ENCODE results near the gene SLC27A5. TPM values are rescaled to one million over a fixed set of nuclear protein-coding genes. Genes with fewer than 3 reads are reported as not detected.
"Not testable (repeated sequence)": the region's sequence is repeated elsewhere in the genome, so short reads cannot be mapped to it uniquely, and the experiment has no call there.

The SLC27A5 gene
- total and polyA plus RNA-seq, 7 experiments from 2014 or later, result 5.9 to 26.9 (median 13.5) TPM

DNA sequence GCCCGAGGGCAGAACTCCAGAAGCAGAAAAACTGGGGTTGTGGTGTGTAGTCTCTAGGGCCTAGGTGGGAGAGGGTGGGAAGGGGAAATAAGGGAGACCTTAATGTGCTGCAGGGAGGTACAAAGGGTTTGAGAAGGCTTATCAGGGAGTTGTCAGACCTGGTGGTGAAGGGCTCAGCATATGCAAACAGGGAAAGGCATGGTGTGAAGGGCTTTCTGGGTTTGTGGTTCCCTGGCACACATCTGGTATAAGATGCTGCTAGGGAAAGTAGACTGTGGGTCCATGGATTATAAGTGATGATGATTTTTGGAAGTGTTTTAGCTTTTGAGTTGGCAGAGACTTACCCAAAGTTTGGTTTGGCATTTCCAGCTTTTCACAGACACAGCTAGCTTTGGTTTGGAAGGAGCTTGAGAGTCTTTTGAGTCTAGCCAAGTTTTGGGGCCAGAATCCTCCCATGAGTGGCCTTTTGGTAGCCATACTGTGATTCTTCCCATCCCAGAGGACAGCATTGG lies 34.3 kb upstream of the SLC27A5 start:
- ChIA-PET CTCF (no interaction called here), POLR2A (interaction anchor here (0.9 to 4.4 kb wide), 7 partner anchors 8 to 363 kb away, joined by 3 to 85 read pairs (median 10); partner anchors contain the start of genes CHMP2A, UBE2M, ZBTB45 and ZNF274)
- H3K27me3 ChIP-seq (ENCODE audit: control insufficient read depth in 2 of 2, insufficient read depth in 2 of 2, low read length in 2 of 2), result no peaks in the 10 kb centered on the region
- intact Hi-C loops (cut with micrococcal nuclease), result no loop called here
- peak overlapping the region; percentile 81 for H3K27ac ChIP-seq (ENCODE audit: low read depth, low read length)
- no peak for DNase-seq
- H3K4me1 Mint-ChIP-seq, result peaks cover 28 to 43% (median 34%) of the 10 kb centered on the region in 7 donors
- no peaks in the 10 kb centered on the region for H3K9me3 ChIP-seq (ENCODE audit: control insufficient read depth in 2 of 3, low read length in 3 of 3)
- H3K9me3 Mint-ChIP-seq, result peaks cover 0 to 17% (median 0%) of the 10 kb centered on the region in 11 donors
- peaks cover 0 to 63% (median 36%) of the 10 kb centered on the region in 3 experiments for H3K36me3 ChIP-seq (ENCODE audit: control insufficient read depth in 2 of 3, insufficient read depth in 3 of 3, low read length in 3 of 3)
- H3K27ac Mint-ChIP-seq, result peak overlapping the region; percentile 84 to 94 (median 91)
- H3K4me3 Mint-ChIP-seq, result peak overlapping the region; percentile 85 to 98 (median 92)
- peak overlapping the region; percentile 73 for H3K4me3 ChIP-seq (ENCODE audit: low read length)
- peaks cover 0 to 20% (median 0%) of the 10 kb centered on the region in 5 donors for H3K27me3 Mint-ChIP-seq
- peaks cover 16% of the 10 kb centered on the region in 2 donors for H3K4me1 ChIP-seq (ENCODE audit: control insufficient read depth in 2 of 2, insufficient read depth in 2 of 2, low read length in 2 of 2)
- H3K36me3 Mint-ChIP-seq, result peaks cover 0 to 37% (median 15%) of the 10 kb centered on the region in 5 donors
- no peak for ATAC-seq

DNA sequence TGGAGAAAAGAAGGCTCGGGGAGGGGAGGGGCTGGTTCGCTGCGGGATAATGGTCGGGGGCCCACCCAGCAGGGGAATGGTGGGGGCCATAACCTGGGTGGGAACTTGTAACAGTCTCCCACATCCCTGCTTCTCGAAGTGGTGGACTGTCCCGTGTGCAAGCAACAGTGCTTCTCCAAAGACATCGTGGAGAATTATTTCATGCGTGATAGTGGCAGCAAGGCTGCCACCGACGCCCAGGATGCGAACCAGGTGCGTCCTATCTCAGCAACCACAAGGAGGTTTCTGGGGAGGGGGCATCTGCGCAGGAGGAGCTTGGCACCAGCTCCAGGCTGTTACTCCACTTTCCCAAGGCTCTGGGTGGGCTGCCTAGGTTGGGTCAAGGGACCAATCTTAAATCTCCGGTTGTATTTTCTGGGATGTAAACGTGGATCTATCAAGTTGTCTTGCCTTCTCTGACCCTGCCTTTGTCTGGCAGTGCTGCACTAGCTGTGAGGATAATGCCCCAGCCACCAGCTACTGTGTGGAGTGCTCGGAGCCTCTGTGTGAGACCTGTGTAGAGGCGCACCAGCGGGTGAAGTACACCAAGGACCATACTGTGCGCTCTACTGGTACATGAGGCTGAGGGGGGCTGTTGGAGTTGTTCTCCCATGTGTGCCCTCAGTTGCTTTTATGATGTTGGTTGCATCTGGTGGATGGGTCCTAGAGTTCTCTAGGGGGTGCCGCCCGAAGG lies 33.7 kb upstream of the SLC27A5 start:
- H3K36me3 ChIP-seq (ENCODE audit: control insufficient read depth in 2 of 3, insufficient read depth in 3 of 3, low read length in 3 of 3), result peaks cover 0 to 57% (median 32%) of the 10 kb centered on the region in 3 experiments
- ATAC-seq, result no peak
- peaks cover 16% of the 10 kb centered on the region in 2 donors for H3K4me1 ChIP-seq (ENCODE audit: control insufficient read depth in 2 of 2, insufficient read depth in 2 of 2, low read length in 2 of 2)
- H3K9me3 Mint-ChIP-seq, result peaks cover 0 to 16% (median 0%) of the 10 kb centered on the region in 11 donors
- no peak for DNase-seq
- peak overlapping the region; percentile 81 for H3K27ac ChIP-seq (ENCODE audit: low read depth, low read length)
- POLR2A ChIA-PET, result interaction anchor here (0.9 to 4.4 kb wide), 8 partner anchors 9 to 362 kb away, joined by 3 to 85 read pairs (median 9); partner anchors contain the start of genes CHMP2A, UBE2M, ZBTB45 and ZNF274
- peak overlapping the region; percentile 73 for H3K4me3 ChIP-seq (ENCODE audit: low read length)
- peak overlapping the region; percentile 85 to 98 (median 92) for H3K4me3 Mint-ChIP-seq
- intact Hi-C loops (cut with micrococcal nuclease), result no loop called here
- H3K9me3 ChIP-seq (ENCODE audit: control insufficient read depth in 2 of 3, low read length in 3 of 3), result no peaks in the 10 kb centered on the region
- no peaks in the 10 kb centered on the region for H3K27me3 ChIP-seq (ENCODE audit: control insufficient read depth in 2 of 2, insufficient read depth in 2 of 2, low read length in 2 of 2)
- peaks cover 0 to 21% (median 0%) of the 10 kb centered on the region in 5 donors for H3K27me3 Mint-ChIP-seq
- peak overlapping the region; percentile 84 to 94 (median 91) for H3K27ac Mint-ChIP-seq
- peaks cover 0 to 35% (median 15%) of the 10 kb centered on the region in 5 donors for H3K36me3 Mint-ChIP-seq
- CTCF ChIA-PET, result no interaction called here
- peaks cover 28 to 43% (median 34%) of the 10 kb centered on the region in 7 donors for H3K4me1 Mint-ChIP-seq

DNA sequence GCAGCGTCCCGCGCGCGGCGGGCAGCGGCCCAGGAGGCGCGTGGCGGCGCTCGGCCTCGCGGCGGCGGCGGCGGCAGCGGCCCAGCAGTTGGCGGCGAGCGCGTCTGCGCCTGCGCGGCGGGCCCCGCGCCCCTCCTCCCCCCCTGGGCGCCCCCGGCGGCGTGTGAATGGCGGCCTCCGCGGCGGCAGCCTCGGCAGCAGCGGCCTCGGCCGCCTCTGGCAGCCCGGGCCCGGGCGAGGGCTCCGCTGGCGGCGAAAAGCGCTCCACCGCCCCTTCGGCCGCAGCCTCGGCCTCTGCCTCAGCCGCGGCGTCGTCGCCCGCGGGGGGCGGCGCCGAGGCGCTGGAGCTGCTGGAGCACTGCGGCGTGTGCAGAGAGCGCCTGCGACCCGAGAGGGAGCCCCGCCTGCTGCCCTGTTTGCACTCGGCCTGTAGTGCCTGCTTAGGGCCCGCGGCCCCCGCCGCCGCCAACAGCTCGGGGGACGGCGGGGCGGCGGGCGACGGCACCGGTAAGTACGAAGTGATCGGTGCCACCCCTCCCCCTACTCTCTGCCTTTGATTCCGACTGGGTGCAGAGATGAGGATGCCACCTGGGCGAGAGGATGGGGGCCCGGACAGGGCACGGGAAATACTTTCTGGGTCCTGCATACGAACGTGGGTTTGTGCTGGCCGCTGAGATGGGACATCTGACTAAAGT lies 32.9 kb upstream of the SLC27A5 start:
- Mint-ChIP-seq H3K4me3 (peak overlapping the region; percentile 90 to 99 (median 96)), H3K9me3 (peaks cover 0 to 16% (median 0%) of the 10 kb centered on the region in 11 donors), H3K27ac (peak overlapping the region; percentile 90 to 100 (median 99)), H3K36me3 (peaks cover 0 to 30% (median 15%) of the 10 kb centered on the region in 5 donors), H3K27me3 (peaks cover 0 to 27% (median 0%) of the 10 kb centered on the region in 5 donors), H3K4me1 (peaks cover 28 to 43% (median 34%) of the 10 kb centered on the region in 7 donors)
- peak overlapping the region; percentile 81 for H3K27ac ChIP-seq (ENCODE audit: low read depth, low read length)
- intact Hi-C loops (cut with micrococcal nuclease), result loop anchor here (1.0 kb wide), 9 partner anchors 11 to 266 kb away; partner anchors contain the start of genes CHMP2A (in 2 of the 2), MZF1 (in 2 of the 2), ZBTB45 (in 2 of the 2) and ZNF446 (in 2 of the 2)
- H3K4me1 ChIP-seq (ENCODE audit: control insufficient read depth in 2 of 2, insufficient read depth in 2 of 2, low read length in 2 of 2), result peaks cover 16% of the 10 kb centered on the region in 2 donors
- DNase-seq, result peak in 1 of 9 donors; percentile 42
- CTCF ChIA-PET, result no interaction called here
- peak; percentile 56 for ATAC-seq
- H3K4me3 ChIP-seq (ENCODE audit: low read length), result peak overlapping the region; percentile 73
- H3K9me3 ChIP-seq (ENCODE audit: control insufficient read depth in 2 of 3, low read length in 3 of 3), result no peaks in the 10 kb centered on the region
- no peaks in the 10 kb centered on the region for H3K27me3 ChIP-seq (ENCODE audit: control insufficient read depth in 2 of 2, insufficient read depth in 2 of 2, low read length in 2 of 2)
- POLR2A ChIA-PET, result interaction anchor here (0.8 to 4.4 kb wide), 12 partner anchors 10 to 863 kb away, joined by 3 to 85 read pairs (median 6); partner anchors contain the start of genes CHMP2A, MZF1, ZBTB45 and ZNF551
- H3K36me3 ChIP-seq (ENCODE audit: control insufficient read depth in 2 of 3, insufficient read depth in 3 of 3, low read length in 3 of 3), result peaks cover 0 to 49% (median 26%) of the 10 kb centered on the region in 3 experiments

DNA sequence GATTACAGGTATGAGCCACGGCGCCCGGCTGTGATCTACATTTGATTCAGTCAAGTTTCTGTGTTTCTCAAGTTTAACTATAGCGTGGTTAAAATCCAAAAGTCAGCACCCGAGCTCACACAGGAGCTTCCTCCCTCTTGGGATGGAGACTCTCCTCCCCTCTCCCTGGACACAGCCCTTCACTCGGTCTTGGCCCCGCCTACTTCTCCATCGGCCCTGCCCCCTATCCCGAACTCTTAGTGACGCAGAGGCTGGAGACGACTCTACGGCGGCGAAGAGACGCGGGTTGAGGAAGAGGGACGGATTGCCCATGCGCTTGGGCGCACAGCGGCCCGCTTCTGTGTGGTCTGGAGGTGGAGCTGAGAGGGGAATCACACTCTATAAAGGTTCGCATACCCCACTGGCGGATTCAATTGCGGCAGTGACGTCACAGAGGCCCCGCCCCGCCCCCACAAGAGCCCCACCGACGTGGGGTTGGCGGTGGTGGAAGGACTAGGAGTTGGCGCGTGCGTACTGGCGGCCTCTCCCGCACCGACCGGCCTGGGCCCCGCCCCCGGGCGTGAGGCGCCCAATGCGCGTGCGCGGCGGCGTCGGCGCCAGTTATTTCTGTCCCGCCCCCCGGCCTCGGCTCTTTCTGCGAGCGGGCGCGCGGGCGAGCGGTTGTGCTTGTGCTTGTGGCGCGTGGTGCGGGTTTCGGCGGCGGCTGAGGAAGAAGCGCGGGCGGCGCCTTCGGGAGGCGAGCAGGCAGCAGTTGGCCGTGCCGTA lies 32.2 kb upstream of the SLC27A5 start, which contains the start of gene TRIM28:
TSS of gene TRIM28 (plus strand) at position 239 of the 765 bp plus-strand sequence. CDS start 694 bp downstream, outside the sequence.
- DNase-seq (peak; percentile 100), ATAC-seq (peak; percentile 92)
- H3K27ac Mint-ChIP-seq, result peak within 1 kb of the TSS; percentile 96 to 100 (median 99)
- peaks cover 0 to 16% (median 0%) of the 10 kb centered on the region in 11 donors for H3K9me3 Mint-ChIP-seq
- Histone ChIP-seq H3K9me3 (ENCODE audit: control insufficient read depth in 2 of 3, low read length in 3 of 3) (no peaks in the 10 kb centered on the region), H3K27me3 (ENCODE audit: control insufficient read depth in 2 of 2, insufficient read depth in 2 of 2, low read length in 2 of 2) (no peaks in the 10 kb centered on the region), H3K4me1 (ENCODE audit: control insufficient read depth in 2 of 2, insufficient read depth in 2 of 2, low read length in 2 of 2) (peaks cover 16% of the 10 kb centered on the region in 2 donors), H3K27ac (ENCODE audit: low read depth, low read length) (peak within 1 kb of the TSS; percentile 83), H3K4me3 (ENCODE audit: low read length) (peak within 1 kb of the TSS; percentile 97), H3K36me3 (ENCODE audit: control insufficient read depth in 2 of 3, insufficient read depth in 3 of 3, low read length in 3 of 3) (peaks cover 0 to 42% (median 19%) of the 10 kb centered on the region in 3 experiments)
- ChIA-PET POLR2A (interaction anchor here (0.8 to 4.4 kb wide), 17 partner anchors 10 to 862 kb away, joined by 3 to 85 read pairs (median 5); partner anchors contain the start of genes CHMP2A, MZF1, UBE2M and ZBTB45), CTCF (interaction anchor here (0.6 to 1.6 kb wide), 4 partner anchors 24 to 1074 kb away, joined by 3 to 10 read pairs (median 4); partner anchors contain the start of gene ZBTB45)
- H3K4me3 Mint-ChIP-seq, result peak within 1 kb of the TSS; percentile 94 to 99 (median 96)
- peaks cover 28 to 43% (median 36%) of the 10 kb centered on the region in 7 donors for H3K4me1 Mint-ChIP-seq
- H3K36me3 Mint-ChIP-seq, result peaks cover 0 to 25% (median 15%) of the 10 kb centered on the region in 5 donors
- intact Hi-C loops (cut with micrococcal nuclease), result loop anchor here (1.0 kb wide), 9 partner anchors 11 to 266 kb away; partner anchors contain the start of genes CHMP2A (in 2 of the 2), MZF1 (in 2 of the 2), ZBTB45 (in 2 of the 2) and ZNF446 (in 2 of the 2)
- H3K27me3 Mint-ChIP-seq, result peaks cover 0 to 33% (median 0%) of the 10 kb centered on the region in 5 donors

DNA sequence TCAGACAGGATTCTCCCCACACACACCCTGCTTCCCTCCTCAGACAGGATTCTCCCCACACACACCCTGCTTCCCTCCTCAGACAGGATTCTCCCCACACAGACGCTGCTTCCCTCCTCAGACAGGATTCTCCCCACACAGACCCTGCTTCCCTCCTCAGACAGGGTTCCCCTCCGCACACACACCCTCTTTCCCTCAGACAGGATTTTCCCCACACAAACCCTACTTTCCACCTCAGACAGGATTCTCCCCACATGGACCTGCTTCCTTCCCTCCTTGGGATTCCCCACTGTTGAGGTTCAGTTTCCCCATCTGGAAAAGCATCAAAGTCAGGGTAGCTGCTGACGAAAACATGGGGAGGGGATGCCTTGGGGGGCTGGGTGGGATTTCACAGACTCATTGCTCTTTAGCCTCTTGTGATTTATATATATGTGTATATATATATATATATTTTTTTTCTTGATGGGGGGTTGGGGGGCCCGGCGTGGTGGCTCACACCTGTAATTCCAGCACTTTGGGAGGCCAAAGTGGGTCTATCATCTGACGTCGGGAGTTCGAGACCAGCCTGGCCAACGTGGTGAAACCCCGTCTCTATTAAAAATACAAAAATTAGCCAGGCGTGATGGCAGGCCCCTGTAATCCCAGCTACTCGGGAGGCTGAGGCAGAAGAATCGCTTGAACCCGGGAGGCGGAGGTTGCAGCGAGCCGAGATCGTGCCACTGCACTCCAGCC lies 31.0 kb upstream of the SLC27A5 start:
- Mint-ChIP-seq H3K4me3 (peak overlapping the region in 3 of 10 donors; percentile 33 to 61 (median 35)), H3K4me1 (peaks cover 31 to 46% (median 38%) of the 10 kb centered on the region in 7 donors), H3K9me3 (peaks cover 0 to 16% (median 0%) of the 10 kb centered on the region in 11 donors), H3K36me3 (peaks cover 0 to 20% (median 15%) of the 10 kb centered on the region in 5 donors), H3K27me3 (peaks cover 0 to 37% (median 0%) of the 10 kb centered on the region in 5 donors), H3K27ac (peak overlapping the region in 7 of 9 donors; percentile 14 to 62 (median 42))
- intact Hi-C loops (cut with micrococcal nuclease); ATAC-seq; H3K27ac ChIP-seq (ENCODE audit: low read depth, low read length); H3K4me3 ChIP-seq (ENCODE audit: low read length); H3K27me3 ChIP-seq (ENCODE audit: control insufficient read depth in 2 of 2, insufficient read depth in 2 of 2, low read length in 2 of 2); H3K9me3 ChIP-seq (ENCODE audit: control insufficient read depth in 2 of 3, low read length in 3 of 3); DNase-seq: not testable (repeated sequence)
- ChIA-PET CTCF (interaction anchor here (1.1 to 1.6 kb wide), 2 partner anchors 23 to 38 kb away, joined by 5 to 10 read pairs; partner anchors contain the start of gene ZBTB45), POLR2A (interaction anchor here (1.4 to 4.4 kb wide), 7 partner anchors 12 to 33 kb away, joined by 4 to 85 read pairs (median 9); partner anchors contain the start of genes CHMP2A, MZF1, UBE2M and ZBTB45)
- H3K36me3 ChIP-seq (ENCODE audit: control insufficient read depth in 2 of 3, insufficient read depth in 3 of 3, low read length in 3 of 3), result peaks cover 0 to 30% (median 14%) of the 10 kb centered on the region in 3 experiments
- H3K4me1 ChIP-seq (ENCODE audit: control insufficient read depth in 2 of 2, insufficient read depth in 2 of 2, low read length in 2 of 2), result peaks cover 18 to 21% of the 10 kb centered on the region in 2 donors

Measured in naive thymus-derived CD4-positive, alpha-beta T cell (primary cell).